Activated naive CD8-positive, alpha-beta T cell treated with anti-CD3 and anti-CD28 coated beads, Interleukin-2, amount 50 U/mL, for 24 hours (primary cell): ENCODE results near the gene CCDC15.

Source experiments
- ATAC-seq: fragments of 150-1000 bp; cut with Tn5 transposase; one replicate; pipeline ENCODE4 v1.10.0; 2021
- DNase-seq: peaks from one replicate; pipeline ENCODE4 v3.0.0; 2021
- H3K27ac Mint-ChIP-seq: one replicate; pipeline ENCODE4 v1.8.0; 2021; ENCODE audit warnings: mild to moderate bottlenecking, mixed read lengths
- H3K27me3 Mint-ChIP-seq: one replicate; pipeline ENCODE4 v1.8.0; 2021; ENCODE audit warnings: mixed read lengths
- H3K36me3 Mint-ChIP-seq: one replicate; pipeline ENCODE4 v1.8.0; 2021; ENCODE audit warnings: low read depth, mixed read lengths
- H3K4me1 Mint-ChIP-seq: one replicate; pipeline ENCODE4 v1.8.0; 2021; ENCODE audit warnings: mixed read lengths
- H3K4me3 Mint-ChIP-seq: one replicate; pipeline ENCODE4 v1.8.0; 2021; ENCODE audit warnings: mild to moderate bottlenecking, moderate library complexity, mixed read lengths
- H3K9me3 Mint-ChIP-seq: one replicate; pipeline ENCODE4 v1.8.0; 2021; ENCODE audit warnings: mixed read lengths

Gene CCDC15

DNA sequence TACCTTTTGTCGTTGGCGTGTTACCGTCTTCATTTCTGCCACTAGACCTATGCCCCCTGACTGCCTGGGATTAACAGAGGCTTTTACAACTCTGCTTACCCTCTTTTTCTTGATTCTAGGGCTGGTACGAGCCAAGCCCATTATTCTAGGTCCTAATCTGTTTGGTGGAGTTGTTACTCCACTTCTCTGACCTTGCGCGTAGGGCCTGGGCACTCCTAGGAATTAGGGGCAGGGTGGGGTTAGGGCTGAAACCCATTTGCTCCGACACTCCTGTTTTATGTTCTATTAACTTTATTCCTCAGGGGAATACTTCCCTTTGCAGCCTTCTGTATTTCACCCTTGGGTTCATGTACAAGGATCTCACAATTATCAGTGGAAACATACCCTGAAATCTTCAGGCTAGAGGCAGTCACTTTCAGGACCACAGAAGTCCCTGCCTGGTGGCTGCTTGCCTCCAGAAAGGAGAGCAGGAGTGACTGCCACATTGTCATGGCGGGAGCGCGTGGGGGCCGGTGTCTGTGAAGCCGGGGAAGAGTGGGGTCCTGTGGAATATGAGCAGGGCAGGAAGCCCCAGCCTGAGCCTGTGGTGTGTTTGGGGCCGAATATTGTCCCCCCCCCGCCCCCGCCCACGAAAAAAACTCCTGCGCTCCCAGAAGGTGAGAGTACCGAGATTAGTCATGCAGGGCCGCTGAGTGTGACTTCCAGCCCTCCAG lies 108.4 kb downstream of the CCDC15 start:
- Mint-ChIP-seq H3K9me3 (no peaks in the 10 kb centered on the region), H3K36me3 (no peaks in the 10 kb centered on the region), H3K4me3 (peak overlapping the region; percentile 77), H3K4me1 (peaks cover 20% of the 10 kb centered on the region), H3K27me3 (peaks cover 39% of the 10 kb centered on the region), H3K27ac (no peak overlapping the region)
- no peak for DNase-seq
- peak; percentile 38 for ATAC-seq

DNA sequence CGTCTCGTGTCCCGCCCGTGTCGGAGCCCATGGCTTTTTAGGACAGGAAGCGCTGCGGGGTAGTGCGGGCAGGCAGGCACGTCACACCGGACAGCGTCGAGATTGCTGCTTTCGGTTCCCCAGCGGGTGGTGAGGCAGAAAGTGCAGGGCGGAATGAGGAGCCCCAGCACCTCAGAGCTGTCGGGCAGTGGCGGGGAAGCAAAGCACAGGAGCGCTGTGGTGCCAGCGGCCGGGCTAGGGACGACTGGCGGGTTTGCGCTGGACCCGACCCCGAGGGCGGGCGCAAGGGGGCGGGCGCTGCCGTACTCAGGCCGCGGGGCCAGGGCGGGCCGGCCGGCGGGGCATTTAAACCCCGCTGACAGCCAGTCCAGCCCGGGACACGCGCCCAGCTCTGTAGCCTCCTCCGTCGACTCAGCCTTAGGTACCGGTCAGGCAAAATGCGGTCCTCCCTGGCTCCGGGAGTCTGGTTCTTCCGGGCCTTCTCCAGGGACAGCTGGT lies 109.0 kb downstream of the CCDC15 start, which contains the start of gene SLC37A2:
Gene SLC37A2 (plus strand): TSS at position 375 of the 498 bp plus-strand sequence. CDS start 63 bp downstream, at position 438.
- no peaks in the 10 kb centered on the region for H3K9me3 Mint-ChIP-seq
- DNase-seq, result peak; percentile 61
- ATAC-seq, result peak; percentile 91
- peak within 1 kb of the TSS; percentile 77 for H3K4me3 Mint-ChIP-seq
- H3K36me3 Mint-ChIP-seq, result no peaks in the 10 kb centered on the region
- H3K4me1 Mint-ChIP-seq, result peaks cover 20% of the 10 kb centered on the region
- peaks cover 43% of the 10 kb centered on the region for H3K27me3 Mint-ChIP-seq
- no peak within 1 kb of the TSS for H3K27ac Mint-ChIP-seq

DNA sequence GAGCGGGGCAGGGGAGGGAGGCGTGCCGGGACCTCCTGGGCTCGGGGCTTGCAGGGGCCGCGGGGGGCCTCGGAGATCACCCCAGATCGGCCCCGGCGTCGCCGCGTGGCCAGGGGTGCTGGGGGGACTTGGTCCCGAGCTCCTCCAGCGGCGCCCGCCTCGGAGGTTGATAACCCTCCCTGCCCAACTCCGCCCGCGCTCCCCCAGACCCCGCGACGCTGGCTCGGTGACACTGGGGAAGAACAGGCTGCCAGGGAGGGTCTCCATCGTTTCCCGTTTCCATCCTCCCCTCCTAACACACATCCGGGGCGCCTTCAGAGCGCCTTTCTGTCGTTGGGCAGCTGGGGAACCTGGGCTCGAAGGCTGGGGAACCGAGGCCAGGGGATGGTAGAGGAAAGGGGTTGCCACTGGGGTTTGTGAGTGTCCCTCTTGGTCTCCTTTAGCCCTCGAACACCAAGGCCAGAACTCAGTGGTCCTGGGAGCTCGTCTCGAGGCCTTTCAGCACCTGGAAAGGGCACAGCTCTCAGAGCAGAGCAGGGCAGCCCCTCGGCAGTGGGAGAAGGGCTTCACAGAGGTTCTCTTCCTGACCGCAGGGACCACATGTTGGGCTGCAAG lies 109.5 kb downstream of the CCDC15 start:
- Mint-ChIP-seq H3K27me3 (peaks cover 43% of the 10 kb centered on the region), H3K36me3 (no peaks in the 10 kb centered on the region), H3K4me3 (peak overlapping the region; percentile 28), H3K4me1 (peaks cover 20% of the 10 kb centered on the region), H3K27ac (no peak overlapping the region), H3K9me3 (no peaks in the 10 kb centered on the region)
- DNase-seq (no peak), ATAC-seq (peak; percentile 5)

DNA sequence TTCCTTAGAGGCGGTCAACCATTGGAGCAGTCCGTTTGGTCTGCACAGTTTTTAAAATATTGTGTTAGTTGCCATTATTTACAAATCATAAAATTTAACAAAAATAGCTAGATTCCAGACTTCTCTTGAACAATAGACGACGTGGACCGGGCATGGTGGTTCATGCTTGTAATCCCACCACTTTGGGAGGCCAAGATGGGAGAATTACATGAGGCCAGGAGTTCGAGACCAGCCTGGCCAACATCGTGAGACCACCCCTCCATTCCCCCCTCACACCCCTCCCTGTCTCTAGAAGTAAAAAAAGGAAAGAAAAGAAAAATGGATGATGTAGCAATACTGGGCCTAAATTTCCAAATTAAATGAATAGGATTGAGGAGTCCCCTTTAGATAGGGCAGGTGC lies 110.1 kb downstream of the CCDC15 start:
- no peaks in the 10 kb centered on the region for H3K36me3 Mint-ChIP-seq
- H3K4me1 Mint-ChIP-seq, result peaks cover 20% of the 10 kb centered on the region
- peaks cover 44% of the 10 kb centered on the region for H3K27me3 Mint-ChIP-seq
- no peak for DNase-seq
- no peaks in the 10 kb centered on the region for H3K9me3 Mint-ChIP-seq
- no peak for ATAC-seq
- H3K4me3 Mint-ChIP-seq, result peak overlapping the region; percentile 12
- no peak overlapping the region for H3K27ac Mint-ChIP-seq

DNA sequence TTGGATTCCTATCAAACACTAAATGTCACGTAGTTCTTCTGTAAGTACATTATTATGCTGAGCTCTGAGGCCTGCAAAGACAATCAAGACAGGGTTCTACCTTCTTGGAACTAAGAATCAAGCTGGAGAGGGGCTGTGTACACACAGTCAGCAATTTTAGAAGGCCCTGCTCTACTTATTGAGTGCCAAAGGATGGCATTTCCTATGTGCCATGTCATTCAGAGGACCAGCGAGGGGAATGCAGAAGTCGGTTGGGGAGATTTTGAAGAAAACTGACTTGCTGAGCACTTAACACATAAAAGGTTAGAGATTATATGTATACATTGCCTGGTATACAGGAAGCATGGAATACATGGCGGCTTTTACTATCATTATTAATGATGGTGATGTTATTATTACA lies 114.4 kb downstream of the CCDC15 start:
- Mint-ChIP-seq H3K4me3 (no peak overlapping the region), H3K36me3 (no peaks in the 10 kb centered on the region), H3K4me1 (peaks cover 34% of the 10 kb centered on the region), H3K9me3 (no peaks in the 10 kb centered on the region), H3K27me3 (peaks cover 40% of the 10 kb centered on the region), H3K27ac (no peak overlapping the region)
- DNase-seq (no peak), ATAC-seq (no peak)

DNA sequence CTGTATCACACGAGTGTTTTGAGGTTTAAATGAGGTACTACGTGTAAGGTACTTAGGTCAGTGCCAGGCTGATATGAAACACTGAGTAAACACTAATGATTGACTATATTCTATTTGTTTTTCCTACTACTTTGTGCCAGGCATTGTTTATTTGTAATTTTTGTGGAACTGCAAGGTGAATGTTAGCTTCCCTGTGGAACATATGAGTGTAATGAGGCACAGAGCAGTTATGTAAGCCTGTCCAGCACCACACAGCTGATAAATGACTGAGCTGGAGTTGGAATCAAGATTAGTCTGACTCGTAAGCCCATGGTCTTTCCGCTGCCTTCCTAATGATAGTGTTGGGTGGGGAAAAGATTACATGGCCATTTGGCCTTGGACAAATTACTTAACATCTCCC lies 115.0 kb downstream of the CCDC15 start:
- no peak for DNase-seq
- ATAC-seq, result no peak
- H3K27me3 Mint-ChIP-seq, result peaks cover 35% of the 10 kb centered on the region
- H3K9me3 Mint-ChIP-seq, result no peaks in the 10 kb centered on the region
- no peak overlapping the region for H3K4me3 Mint-ChIP-seq
- H3K27ac Mint-ChIP-seq, result no peak overlapping the region
- no peaks in the 10 kb centered on the region for H3K36me3 Mint-ChIP-seq
- H3K4me1 Mint-ChIP-seq, result peaks cover 30% of the 10 kb centered on the region

DNA sequence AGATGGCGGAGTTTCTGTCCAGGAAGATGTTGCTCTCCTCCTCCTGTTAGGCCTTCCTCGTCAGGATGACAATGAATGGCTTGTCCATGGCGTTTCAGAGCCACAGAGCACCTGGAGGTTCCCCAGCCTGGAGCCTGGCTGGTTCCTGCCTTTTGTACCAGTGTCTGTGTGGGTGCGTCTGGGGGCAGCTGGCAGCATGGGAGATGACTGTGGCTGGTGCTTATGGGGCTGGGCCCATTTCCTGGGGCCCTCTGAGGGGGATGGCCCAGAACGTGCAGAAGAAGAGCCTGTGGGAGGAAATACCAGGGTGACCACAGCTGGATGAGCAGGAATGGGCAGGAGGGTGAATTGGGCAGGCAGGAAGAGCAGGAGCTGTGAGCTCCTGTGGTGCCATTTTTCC lies 115.8 kb downstream of the CCDC15 start:
- Mint-ChIP-seq H3K36me3 (no peaks in the 10 kb centered on the region), H3K27ac (no peak overlapping the region), H3K4me3 (no peak overlapping the region), H3K4me1 (peaks cover 28% of the 10 kb centered on the region), H3K9me3 (no peaks in the 10 kb centered on the region), H3K27me3 (peaks cover 27% of the 10 kb centered on the region)
- ATAC-seq, result no peak
- DNase-seq, result no peak

DNA sequence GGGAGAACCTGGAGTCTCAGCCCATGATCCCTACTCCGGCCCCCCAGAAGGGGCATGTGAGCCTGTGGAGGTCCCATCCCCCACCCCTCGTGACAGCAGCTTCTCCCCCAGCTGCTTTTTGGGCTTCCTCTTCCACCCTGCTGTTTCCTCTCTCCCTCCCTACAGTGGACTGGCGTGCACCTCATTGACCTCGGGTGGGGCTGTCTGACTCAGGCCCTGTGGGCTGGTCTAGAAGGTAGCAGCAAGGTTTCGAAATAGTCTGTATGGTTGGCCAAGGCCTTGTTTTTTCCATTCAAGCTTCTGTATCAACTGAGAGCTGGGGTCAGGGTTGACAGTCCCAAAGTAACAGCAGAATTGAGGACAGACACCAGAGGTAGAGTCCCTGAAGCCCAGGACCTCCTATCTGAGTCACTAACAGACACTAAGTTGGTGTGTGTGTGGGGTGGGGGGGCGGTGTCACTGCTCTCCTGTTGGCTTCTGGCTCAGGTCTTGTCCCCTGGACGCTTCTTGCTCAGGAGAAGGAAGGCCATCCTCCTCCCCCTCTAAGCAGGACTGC lies 116.8 kb downstream of the CCDC15 start:
- Mint-ChIP-seq H3K9me3 (no peaks in the 10 kb centered on the region), H3K4me3 (no peak overlapping the region), H3K27me3 (peaks cover 17% of the 10 kb centered on the region), H3K27ac (no peak overlapping the region), H3K36me3 (no peaks in the 10 kb centered on the region), H3K4me1 (peaks cover 28% of the 10 kb centered on the region)
- peak; percentile 38 for DNase-seq
- ATAC-seq, result peak; percentile 86

DNA sequence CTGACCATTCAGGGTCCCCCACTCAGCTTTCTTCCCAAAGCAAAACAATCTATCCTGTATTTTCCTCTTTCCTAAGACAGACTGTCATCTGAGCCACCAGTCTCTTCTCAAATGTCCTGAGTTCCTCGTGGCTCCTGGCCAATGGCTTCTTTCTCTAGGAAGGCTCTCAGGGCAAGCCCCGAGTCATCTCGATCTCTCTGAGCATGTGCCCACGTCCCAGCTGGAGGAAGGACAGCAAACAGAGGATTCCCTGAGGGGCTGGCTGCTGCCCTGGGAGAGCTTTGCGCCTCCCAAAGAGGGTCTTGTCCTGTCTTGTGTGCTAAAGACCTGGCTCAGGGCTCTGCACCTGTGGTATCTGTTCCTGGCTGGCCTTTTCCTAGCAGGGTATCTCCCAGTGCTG lies 117.4 kb downstream of the CCDC15 start:
- Mint-ChIP-seq H3K27me3 (peaks cover 11% of the 10 kb centered on the region), H3K27ac (no peak overlapping the region), H3K4me3 (no peak overlapping the region), H3K36me3 (no peaks in the 10 kb centered on the region), H3K9me3 (no peaks in the 10 kb centered on the region), H3K4me1 (peaks cover 28% of the 10 kb centered on the region)
- ATAC-seq (no peak), DNase-seq (no peak)

DNA sequence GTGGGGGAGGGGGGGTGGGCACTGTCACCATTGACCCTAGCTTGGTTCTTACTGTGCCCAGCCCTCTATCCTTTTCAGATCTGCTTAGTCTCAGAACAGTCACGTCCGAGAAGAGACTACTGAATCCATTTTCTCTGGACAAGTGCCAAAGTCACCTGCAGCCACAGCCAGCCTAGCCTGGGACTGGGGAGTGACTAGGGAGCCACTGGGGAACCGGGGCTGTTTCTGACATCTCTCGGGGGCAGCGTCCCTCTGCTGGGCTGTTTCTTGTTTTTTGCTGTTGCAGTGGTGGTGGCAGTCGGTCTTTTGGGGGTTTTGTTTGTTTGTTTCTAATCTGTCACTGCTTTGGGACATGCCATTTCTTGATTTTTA lies 117.8 kb downstream of the CCDC15 start:
- H3K4me3 Mint-ChIP-seq, result no peak overlapping the region
- peaks cover 28% of the 10 kb centered on the region for H3K4me1 Mint-ChIP-seq
- H3K27ac Mint-ChIP-seq, result no peak overlapping the region
- ATAC-seq, result no peak
- no peaks in the 10 kb centered on the region for H3K36me3 Mint-ChIP-seq
- no peaks in the 10 kb centered on the region for H3K9me3 Mint-ChIP-seq
- H3K27me3 Mint-ChIP-seq, result peaks cover 11% of the 10 kb centered on the region
- DNase-seq, result no peak

DNA sequence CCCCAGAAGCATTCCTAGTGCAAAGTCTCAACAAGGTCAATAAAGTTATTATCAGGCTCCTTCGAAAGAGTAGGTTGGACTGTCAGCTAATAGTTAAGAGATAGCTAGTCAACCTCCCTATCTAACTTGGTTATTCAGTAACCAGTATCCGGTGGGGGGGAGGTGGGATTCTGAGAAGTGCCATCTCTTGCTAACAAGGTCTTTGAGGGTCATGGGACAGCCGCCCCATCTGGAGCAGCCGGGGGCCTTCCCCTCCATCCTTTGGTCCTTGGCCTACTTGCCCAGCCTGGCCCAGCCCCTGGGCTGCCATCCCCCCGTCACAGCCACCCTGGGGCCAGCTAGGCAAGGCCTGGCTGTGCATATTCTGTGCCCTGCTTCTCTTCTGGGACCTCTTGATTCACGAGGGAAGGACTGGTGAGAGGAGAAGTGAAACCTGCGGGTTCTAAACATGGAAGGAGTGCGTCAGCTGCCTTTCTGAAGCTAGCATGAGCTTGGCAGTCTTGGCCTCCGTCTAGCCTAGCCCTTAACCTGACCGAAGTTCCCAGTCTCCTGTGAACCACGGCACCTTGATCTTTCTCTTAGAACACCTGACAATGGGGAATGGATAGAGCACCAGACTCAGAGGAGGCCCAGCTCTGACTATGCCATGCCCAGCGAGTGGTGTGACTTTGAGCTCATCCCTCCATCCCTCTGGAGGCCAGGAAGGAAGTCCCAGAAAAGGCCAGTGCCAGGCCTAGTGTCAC lies 118.4 kb downstream of the CCDC15 start:
- Mint-ChIP-seq H3K27ac (no peak overlapping the region), H3K36me3 (no peaks in the 10 kb centered on the region), H3K9me3 (no peaks in the 10 kb centered on the region), H3K27me3 (peaks cover 8% of the 10 kb centered on the region), H3K4me3 (no peak overlapping the region), H3K4me1 (peaks cover 28% of the 10 kb centered on the region)
- no peak for DNase-seq
- no peak for ATAC-seq

DNA sequence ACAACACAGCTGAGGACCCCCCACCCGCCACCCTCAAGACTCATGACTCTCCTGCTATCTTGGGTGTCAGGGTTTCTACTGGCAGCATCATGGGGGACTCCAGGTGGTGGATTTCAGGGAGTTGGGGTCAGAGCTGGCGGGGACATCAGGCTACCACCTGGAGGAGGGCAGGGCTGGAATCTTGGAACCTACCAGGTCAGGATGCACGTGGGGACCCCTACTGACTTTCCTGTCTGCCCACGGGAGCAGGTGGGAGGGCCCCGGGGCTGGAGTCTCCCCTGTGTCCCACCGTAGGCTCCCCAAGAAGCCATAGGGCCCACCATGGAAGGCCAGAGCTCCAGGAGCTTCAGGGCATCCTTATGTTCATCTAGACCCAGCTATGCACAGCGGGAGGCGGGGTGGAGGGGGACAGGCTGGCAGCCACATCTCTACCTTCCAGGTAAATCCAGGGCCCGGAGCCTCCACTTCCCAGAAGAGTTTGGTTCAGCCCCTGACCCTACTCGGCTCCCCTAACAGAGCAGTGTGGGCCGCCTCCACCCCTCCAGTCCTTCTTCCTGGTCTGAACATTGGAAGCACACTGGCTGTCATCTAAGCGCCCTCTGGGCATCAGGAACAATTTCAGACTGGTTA lies 119.1 kb downstream of the CCDC15 start:
- Mint-ChIP-seq H3K4me1 (peaks cover 28% of the 10 kb centered on the region), H3K4me3 (no peak overlapping the region), H3K9me3 (no peaks in the 10 kb centered on the region), H3K27ac (no peak overlapping the region), H3K27me3 (peaks cover 4% of the 10 kb centered on the region), H3K36me3 (no peaks in the 10 kb centered on the region)
- ATAC-seq (no peak), DNase-seq (no peak)

DNA sequence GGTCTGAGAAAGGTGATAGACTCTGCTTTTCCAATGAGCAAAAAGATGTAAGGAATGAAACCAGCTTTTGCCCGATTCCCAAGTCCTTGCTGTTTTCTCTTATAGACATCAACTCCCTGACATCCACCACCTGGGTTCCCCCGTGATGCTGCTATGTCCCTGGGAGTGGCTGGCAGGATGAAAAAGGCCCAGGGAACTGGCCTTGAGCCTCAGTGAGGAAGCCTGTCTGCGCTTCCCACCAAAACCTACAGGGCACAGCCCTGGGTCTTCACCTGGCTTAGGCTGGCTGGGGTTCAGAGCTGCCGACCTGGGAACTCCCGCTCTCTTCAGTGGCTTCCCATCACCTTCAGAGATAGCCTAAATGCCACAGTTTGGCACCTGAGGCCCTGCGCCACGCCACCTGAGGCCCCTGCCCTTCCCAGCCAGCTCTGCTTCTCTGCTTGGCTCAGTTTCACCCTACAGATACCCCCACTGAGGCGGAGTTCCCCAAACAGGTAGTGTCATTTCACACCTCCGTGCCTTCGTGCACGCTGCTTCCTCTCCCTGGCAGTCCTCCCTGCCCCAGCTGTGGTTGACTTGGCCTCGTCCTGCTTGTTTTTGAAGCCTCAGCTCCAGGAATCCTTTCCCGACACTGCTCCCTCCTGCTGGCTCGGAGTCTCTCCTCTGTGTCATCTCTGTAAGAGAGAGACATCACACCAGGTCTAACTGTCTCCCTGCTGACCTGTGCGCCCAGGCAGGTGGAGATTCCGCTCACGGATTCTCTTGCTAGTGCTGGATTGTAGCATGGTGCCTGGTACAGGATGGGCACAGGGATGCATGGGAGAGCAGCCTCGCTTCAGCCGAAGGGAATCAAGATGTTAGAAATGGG lies 119.8 kb downstream of the CCDC15 start:
- DNase-seq, result no peak
- H3K27me3 Mint-ChIP-seq, result peaks cover 6% of the 10 kb centered on the region
- peaks cover 28% of the 10 kb centered on the region for H3K4me1 Mint-ChIP-seq
- no peaks in the 10 kb centered on the region for H3K9me3 Mint-ChIP-seq
- H3K27ac Mint-ChIP-seq, result no peak overlapping the region
- no peak for ATAC-seq
- H3K36me3 Mint-ChIP-seq, result no peaks in the 10 kb centered on the region
- H3K4me3 Mint-ChIP-seq, result no peak overlapping the region
